ENCODE measurements around the gene CHRDL2. TPM values are rescaled to one million over a fixed set of nuclear protein-coding genes. Genes with fewer than 3 reads are reported as not detected.

Gene CHRDL2
- total RNA-seq, 1 experiment from 2014 or later: 2.5 TPM

DNA sequence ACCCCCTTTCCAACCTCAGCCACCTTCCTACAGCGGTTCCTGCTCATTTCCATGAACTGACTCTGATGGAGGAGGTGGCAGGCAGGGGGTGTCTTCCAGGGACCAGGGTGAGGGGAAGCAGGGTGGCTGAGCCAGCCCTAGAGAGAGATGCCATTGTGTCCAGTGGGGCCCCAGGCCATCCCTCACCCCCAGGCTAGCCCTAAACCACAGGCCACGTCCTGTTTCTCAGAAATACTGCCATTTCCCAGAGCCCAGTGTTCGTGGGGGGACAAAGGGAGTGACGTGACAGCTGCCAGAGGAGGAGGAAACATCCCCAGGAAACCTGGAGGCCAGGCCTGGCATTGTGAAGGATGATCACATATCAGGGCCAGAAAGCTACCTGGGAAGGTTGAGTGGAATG is 39.5 kb downstream of the CHRDL2 start:
- TF ChIP-seq, protein P1, sequence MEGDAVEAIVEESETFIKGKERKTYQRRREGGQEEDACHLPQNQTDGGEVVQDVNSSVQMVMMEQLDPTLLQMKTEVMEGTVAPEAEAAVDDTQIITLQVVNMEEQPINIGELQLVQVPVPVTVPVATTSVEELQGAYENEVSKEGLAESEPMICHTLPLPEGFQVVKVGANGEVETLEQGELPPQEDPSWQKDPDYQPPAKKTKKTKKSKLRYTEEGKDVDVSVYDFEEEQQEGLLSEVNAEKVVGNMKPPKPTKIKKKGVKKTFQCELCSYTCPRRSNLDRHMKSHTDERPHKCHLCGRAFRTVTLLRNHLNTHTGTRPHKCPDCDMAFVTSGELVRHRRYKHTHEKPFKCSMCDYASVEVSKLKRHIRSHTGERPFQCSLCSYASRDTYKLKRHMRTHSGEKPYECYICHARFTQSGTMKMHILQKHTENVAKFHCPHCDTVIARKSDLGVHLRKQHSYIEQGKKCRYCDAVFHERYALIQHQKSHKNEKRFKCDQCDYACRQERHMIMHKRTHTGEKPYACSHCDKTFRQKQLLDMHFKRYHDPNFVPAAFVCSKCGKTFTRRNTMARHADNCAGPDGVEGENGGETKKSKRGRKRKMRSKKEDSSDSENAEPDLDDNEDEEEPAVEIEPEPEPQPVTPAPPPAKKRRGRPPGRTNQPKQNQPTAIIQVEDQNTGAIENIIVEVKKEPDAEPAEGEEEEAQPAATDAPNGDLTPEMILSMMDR (IDR thresholded peaks at IDR 0.05; ENCODE audit: insufficient read depth in 1 of 2, low read depth in 1 of 2, low read length in 1 of 2, severe bottlenecking in 1 of 2, unreplicated experiment in 1 of 2): no peak
- Mint-ChIP-seq H3K36me3 (ENCODE audit: insufficient read depth, unreplicated experiment) (no peaks in the 10 kb centered on the region), H3K4me1 (ENCODE audit: low read depth, unreplicated experiment) (no peaks in the 10 kb centered on the region), H3K4me3 (ENCODE audit: unreplicated experiment) (no peak overlapping the region), H3K9me3 (ENCODE audit: unreplicated experiment) (no peaks in the 10 kb centered on the region), H3K27ac (ENCODE audit: unreplicated experiment) (no peak overlapping the region), H3K27me3 (ENCODE audit: insufficient read depth, unreplicated experiment) (peaks cover 5% of the 10 kb centered on the region)
- Histone ChIP-seq H3K27me3 (replicated peaks; ENCODE audit: control insufficient read depth, insufficient read depth, low read length) (no peaks in the 10 kb centered on the region), H3K4me1 (no peaks in the 10 kb centered on the region), H3K9me3 (no peaks in the 10 kb centered on the region), H3K4me3 (ENCODE audit: low read depth, low read length) (no peak overlapping the region), H3K36me3 (ENCODE audit: control insufficient read depth, insufficient read depth, low read length) (no peaks in the 10 kb centered on the region)
- ChIA-PET CTCF (interaction anchor here (1.0 kb wide), 1 partner anchor 11 kb away, joined by 5 read pairs; no protein-coding TSS in a partner anchor), POLR2A (no interaction called here)
- intact Hi-C loops (cut with micrococcal nuclease; ENCODE audit: unreplicated experiment): no loop called here
- no peak for DNase-seq
- BruUV-seq (replicated peaks): no TSS peak

DNA sequence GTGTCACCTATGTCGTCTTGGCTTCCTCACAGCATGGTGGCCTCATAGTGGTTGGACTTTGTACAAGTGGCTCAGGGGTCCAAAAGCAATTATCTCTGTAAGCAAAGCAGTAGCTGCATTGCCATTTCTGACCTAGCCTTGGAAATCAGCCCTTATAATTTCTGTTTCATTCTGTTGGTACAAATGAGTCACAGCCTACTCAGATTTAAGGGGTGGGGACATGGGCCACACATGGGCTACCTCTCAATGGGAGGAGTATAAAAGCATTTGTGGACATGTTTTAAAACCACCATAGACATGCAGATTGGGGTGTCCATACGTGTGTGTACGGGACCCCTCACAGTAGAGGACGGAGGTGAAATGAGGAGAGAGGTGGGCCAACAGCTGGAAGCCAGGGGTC is 41.6 kb downstream of the CHRDL2 start:
- ChIA-PET POLR2A (no interaction called here), CTCF (no interaction called here)
- H3K4me1 ChIP-seq: no peaks in the 10 kb centered on the region
- no peaks in the 10 kb centered on the region for H3K27me3 ChIP-seq (replicated peaks; ENCODE audit: control insufficient read depth, insufficient read depth, low read length)
- TF ChIP-seq, protein P1 (IDR thresholded peaks at IDR 0.05; ENCODE audit: insufficient read depth in 1 of 2, low read depth in 1 of 2, low read length in 1 of 2, severe bottlenecking in 1 of 2, unreplicated experiment in 1 of 2): no peak
- no peak for DNase-seq
- Mint-ChIP-seq H3K27ac (ENCODE audit: unreplicated experiment) (no peak overlapping the region), H3K4me3 (ENCODE audit: unreplicated experiment) (no peak overlapping the region), H3K27me3 (ENCODE audit: insufficient read depth, unreplicated experiment) (peaks cover 5% of the 10 kb centered on the region), H3K9me3 (ENCODE audit: unreplicated experiment) (no peaks in the 10 kb centered on the region), H3K36me3 (ENCODE audit: insufficient read depth, unreplicated experiment) (no peaks in the 10 kb centered on the region), H3K4me1 (ENCODE audit: low read depth, unreplicated experiment) (no peaks in the 10 kb centered on the region)
- intact Hi-C loops (cut with micrococcal nuclease; ENCODE audit: unreplicated experiment): no loop called here
- H3K36me3 ChIP-seq (ENCODE audit: control insufficient read depth, insufficient read depth, low read length): no peaks in the 10 kb centered on the region
- H3K4me3 ChIP-seq (ENCODE audit: low read depth, low read length): no peak overlapping the region
- H3K9me3 ChIP-seq: no peaks in the 10 kb centered on the region
- no TSS peak for BruUV-seq (replicated peaks)

DNA sequence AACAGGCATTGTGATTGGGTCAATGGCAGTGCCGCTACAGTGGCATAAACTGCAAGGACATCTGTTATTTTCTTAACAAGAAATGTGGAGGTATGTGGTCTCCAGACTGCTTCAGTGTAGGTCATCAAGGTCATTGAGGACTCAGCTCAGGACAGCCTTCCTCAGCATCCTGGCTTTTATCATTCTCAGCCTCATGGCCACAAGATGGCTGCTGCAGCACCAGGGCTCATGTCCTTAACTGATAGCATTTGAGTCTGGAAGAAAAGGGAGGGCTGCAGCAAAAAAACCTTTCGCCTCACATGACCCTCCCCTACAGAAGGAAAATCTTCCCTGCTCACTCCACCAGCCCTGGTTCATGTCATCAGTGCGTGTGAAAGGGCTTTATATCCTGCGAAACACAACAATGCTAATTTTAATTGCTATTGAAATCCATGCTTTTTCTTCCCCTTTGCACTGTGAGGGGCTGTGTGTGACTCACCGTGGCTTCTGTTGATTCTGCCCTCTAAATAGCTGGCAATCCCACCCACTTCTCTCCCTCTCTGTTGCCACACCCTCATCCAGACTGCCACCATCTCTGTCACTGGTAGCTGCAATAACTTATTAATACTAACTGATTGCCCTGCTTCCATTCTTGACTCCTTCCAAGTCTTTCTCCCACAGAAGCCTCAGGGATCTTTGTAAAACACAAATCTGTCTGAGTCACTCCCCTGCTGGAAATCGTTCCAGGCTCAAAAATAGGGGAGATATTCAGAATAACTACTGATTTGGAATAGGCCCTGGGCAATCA is 43.8 kb downstream of the CHRDL2 start:
- CTCF ChIA-PET: no interaction called here

More for the DNA sequence above, 43.8 kb downstream of the CHRDL2 start:
- intact Hi-C loops (cut with micrococcal nuclease; ENCODE audit: unreplicated experiment): no loop called here
- BruUV-seq (replicated peaks): no TSS peak
- TF ChIP-seq, protein P1 (IDR thresholded peaks at IDR 0.05; ENCODE audit: insufficient read depth in 1 of 2, low read depth in 1 of 2, low read length in 1 of 2, severe bottlenecking in 1 of 2, unreplicated experiment in 1 of 2): no peak
- H3K27me3 Mint-ChIP-seq (ENCODE audit: insufficient read depth, unreplicated experiment): no peaks in the 10 kb centered on the region
- H3K36me3 Mint-ChIP-seq (ENCODE audit: insufficient read depth, unreplicated experiment): no peaks in the 10 kb centered on the region
- H3K36me3 ChIP-seq (ENCODE audit: control insufficient read depth, insufficient read depth, low read length): no peaks in the 10 kb centered on the region
- no peaks in the 10 kb centered on the region for H3K9me3 Mint-ChIP-seq (ENCODE audit: unreplicated experiment)
- H3K9me3 ChIP-seq: no peaks in the 10 kb centered on the region
- H3K4me3 Mint-ChIP-seq (ENCODE audit: unreplicated experiment): no peak overlapping the region
- H3K4me1 ChIP-seq: no peaks in the 10 kb centered on the region
- no peak overlapping the region for H3K4me3 ChIP-seq (ENCODE audit: low read depth, low read length)
- no peaks in the 10 kb centered on the region for H3K27me3 ChIP-seq (replicated peaks; ENCODE audit: control insufficient read depth, insufficient read depth, low read length)
- H3K27ac Mint-ChIP-seq (ENCODE audit: unreplicated experiment): no peak overlapping the region
- DNase-seq: peak in 1 of 2 experiments; percentile 15
- POLR2A ChIA-PET: no interaction called here
- no peaks in the 10 kb centered on the region for H3K4me1 Mint-ChIP-seq (ENCODE audit: low read depth, unreplicated experiment)
